Endothelial cell of umbilical vein (primary cell): ENCODE data around the gene HECTD4.
A peak's percentile ranks its signal among the peaks of the same experiment; 100 is the strongest.

Experiments
- CTCF ChIP-seq, 2 donors: IDR thresholded peaks; 1 replicate in 1 of 2; 2 replicates in 1 of 2; pipeline ENCODE4 v1.5.1; 2011; ENCODE audit warnings: low read length in 2 of 2, mild to moderate bottlenecking in 2 of 2, moderate library complexity in 2 of 2, control low read depth in 1 of 2, inconsistent platforms in 1 of 2, low read depth in 1 of 2; ENCODE audit not compliant: insufficient read depth in 1 of 2; ENCODE audit errors: extremely low read depth in 1 of 2
- EZH2 ChIP-seq: IDR thresholded peaks from 2 replicates; pipeline ENCODE4 v1.6.1; 2012; ENCODE audit warnings: borderline replicate concordance, low read depth, mild to moderate bottlenecking, moderate library complexity, low read length, inconsistent platforms; ENCODE audit not compliant: severe bottlenecking
- FOS ChIP-seq: IDR thresholded peaks from 2 replicates; pipeline ENCODE4 v1.6.1; 2011; ENCODE audit warnings: mild to moderate bottlenecking, low read length, moderate library complexity, borderline replicate concordance; ENCODE audit not compliant: insufficient read depth
- JUN ChIP-seq: IDR thresholded peaks from 2 replicates; pipeline ENCODE4 v1.6.1; 2011; ENCODE audit warnings: borderline replicate concordance, low read depth; ENCODE audit not compliant: insufficient read length, insufficient read depth
- MYC ChIP-seq: IDR thresholded peaks from one replicate; pipeline ENCODE4 v1.6.1; 2011; ENCODE audit warnings: mild to moderate bottlenecking, low read depth, low read length
- POLR2A ChIP-seq: IDR thresholded peaks from 2 replicates; pipeline ENCODE4 v1.6.1; 2012; ENCODE audit warnings: low read depth, mild to moderate bottlenecking, control low read depth, low read length
- POLR2AphosphoS5 ChIP-seq: IDR thresholded peaks from 2 replicates; pipeline ENCODE4 v1.6.1; 2012; ENCODE audit warnings: low read depth, mild to moderate bottlenecking, control low read depth, low read length, moderate library complexity; ENCODE audit not compliant: insufficient read depth
- TF ChIP-seq, protein P1 (sequence below): IDR thresholded peaks from 2 replicates; pipeline ENCODE4 v1.6.1; 2011; ENCODE audit not compliant: insufficient read depth, insufficient read length

- peak; percentile 98 for TF ChIP-seq POLR2AphosphoS5
- TF ChIP-seq CTCF (IDR thresholded peaks at IDR 0.05; ENCODE audit: extremely low read depth in 1 of 2, insufficient read depth in 1 of 2, low read depth in 1 of 2, low read length in 2 of 2): peak; percentile 38 to 46
- no peak for TF ChIP-seq EZH2
- peak; percentile 97 for TF ChIP-seq POLR2A
- TF ChIP-seq JUN: no peak
- TF ChIP-seq MYC: no peak
- TF ChIP-seq FOS: no peak
- TF ChIP-seq, protein P1, sequence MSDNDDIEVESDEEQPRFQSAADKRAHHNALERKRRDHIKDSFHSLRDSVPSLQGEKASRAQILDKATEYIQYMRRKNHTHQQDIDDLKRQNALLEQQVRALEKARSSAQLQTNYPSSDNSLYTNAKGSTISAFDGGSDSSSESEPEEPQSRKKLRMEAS: no peak
Observed at GRCh38 chr12:112418608-112419296, 36.5 kb upstream of the HECTD4 start, which contains the start of gene PTPN11.
